ENCODE measurements around the gene PIGH.
"Not testable (repeated sequence)": the region's sequence is repeated elsewhere in the genome, so short reads cannot be mapped to it uniquely, and the experiment has no call there.

The PIGH gene

GRCh38 chr14:67549734-67550133 lies 50.3 kb downstream of the PIGH start:
- DNase-seq: no peak

- DNase-seq: no peak
These were observed 52.8 kb downstream of the PIGH start for GRCh38 chr14:67547224-67547780.

- no peak for DNase-seq
These were observed 55.5 kb downstream of the PIGH start for GRCh38 chr14:67544590-67544989.

- DNase-seq: not testable (repeated sequence)
These were observed 57.4 kb downstream of the PIGH start for GRCh38 chr14:67542620-67543019.

GRCh38 chr14:67541448-67542387 lies 58.4 kb downstream of the PIGH start:
- DNase-seq: no peak

Data from suppressor macrophage (primary cell).